GM12892 (cell line): ENCODE data around the gene MGME1.

Experiments
- POLR2A ChIP-seq: IDR thresholded peaks from 2 replicates; pipeline ENCODE4 v1.6.1; 2011; ENCODE audit warnings: low read depth, low read length, control low read depth
- POLR2AphosphoS5 ChIP-seq: IDR thresholded peaks from 2 replicates; pipeline ENCODE4 v1.6.1; 2011; ENCODE audit warnings: low read depth, low read length, control low read depth
- TAF1 ChIP-seq: IDR thresholded peaks from 2 replicates; pipeline ENCODE4 v1.6.1; 2011; ENCODE audit warnings: low read depth, mild to moderate bottlenecking, control low read depth, low read length, borderline replicate concordance

DNA sequence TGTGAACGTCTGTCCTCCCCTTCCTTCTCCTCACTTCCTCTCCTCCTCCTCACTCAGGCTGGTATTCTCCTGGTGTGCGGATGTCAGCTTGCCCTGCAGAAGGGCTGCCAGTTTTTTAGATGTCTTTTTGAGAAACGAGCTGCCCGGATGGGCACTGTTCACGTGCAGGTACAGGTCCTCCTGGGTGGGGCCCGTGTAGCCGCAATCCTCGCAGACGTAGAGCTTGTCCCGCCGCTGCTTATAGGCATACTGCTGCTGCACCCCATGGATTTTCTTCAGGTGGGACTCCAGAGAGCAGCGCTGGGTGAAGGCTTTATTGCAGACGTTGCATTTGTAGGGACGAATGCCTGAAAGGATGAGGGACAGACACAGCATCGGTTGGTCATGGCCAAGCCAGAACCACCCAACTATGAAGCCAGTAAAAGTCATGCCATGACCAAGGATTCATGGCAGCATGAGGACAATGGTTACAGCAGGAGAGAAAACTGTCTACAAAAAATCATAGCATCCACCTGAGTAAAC, 55.8 kb downstream of the MGME1 start:
- TF ChIP-seq POLR2AphosphoS5, result no peak
- no peak for TF ChIP-seq POLR2A
- TF ChIP-seq TAF1, result no peak
